Neural progenitor cell (in vitro differentiated cells): ENCODE results near the gene RBM17. TPM values are rescaled to one million over a fixed set of nuclear protein-coding genes. Genes with fewer than 3 reads are reported as not detected.

Experiments used
- DNase-seq: peaks from one replicate; pipeline ENCODE4 v3.0.0-alpha.2; 2016; ENCODE audit warnings: low spot score
- H2AFZ ChIP-seq: fragments of 200-600 bp; sonication (generic); replicated peaks from 2 replicates; pipeline ENCODE4 v1.6.1; 2016; ENCODE audit warnings: antibody characterized with exemption
- H3F3A ChIP-seq: fragments of 200-600 bp; sonication (generic); 2 replicates; pipeline ENCODE4 v1.6.1; 2016; ENCODE audit warnings: antibody characterized with exemption, low read depth
- H3K27ac ChIP-seq: fragments of 200-600 bp; sonication (generic); 2 replicates; pipeline ENCODE4 v1.5.1; 2016; ENCODE audit warnings: mild to moderate bottlenecking
- H3K27me3 ChIP-seq: fragments of 200-600 bp; sonication (generic); 2 replicates; pipeline ENCODE4 v1.6.1; 2016; ENCODE audit warnings: mild to moderate bottlenecking, moderate library complexity
- H3K36me3 ChIP-seq: fragments of 200-600 bp; sonication (generic); 2 replicates; pipeline ENCODE4 v1.5.1; 2016
- H3K4me1 ChIP-seq: fragments of 200-600 bp; sonication (generic); 2 replicates; pipeline ENCODE4 v1.6.1; 2016; ENCODE audit warnings: mixed run types
- H3K4me2 ChIP-seq: fragments of 200-600 bp; sonication (generic); 2 replicates; pipeline ENCODE4 v1.6.1; 2016
- H3K4me3 ChIP-seq: fragments of 200-600 bp; sonication (generic); 2 replicates; pipeline ENCODE4 v1.5.1; 2016
- H3K79me2 ChIP-seq: fragments of 200-600 bp; sonication (generic); 2 replicates; pipeline ENCODE4 v1.6.1; 2016; ENCODE audit warnings: low read depth
- H3K9ac ChIP-seq: fragments of 200-600 bp; sonication (generic); 2 replicates; pipeline ENCODE4 v1.6.1; 2016
- H3K9me3 ChIP-seq: fragments of 200-600 bp; sonication (generic); 2 replicates; pipeline ENCODE4 v1.5.1; 2016; ENCODE audit warnings: low read depth
- H4K20me1 ChIP-seq: fragments of 200-600 bp; sonication (generic); 2 replicates; pipeline ENCODE4 v1.6.1; 2016; ENCODE audit warnings: low read depth
- H3K27ac Mint-ChIP-seq: 3 replicates; pipeline ENCODE4 v1.8.0; 2021; ENCODE audit warnings: mixed read lengths
- H3K27me3 Mint-ChIP-seq: 2 replicates; pipeline ENCODE4 v1.8.0; 2022; ENCODE audit warnings: low read depth, mild to moderate bottlenecking, inconsistent platforms, moderate library complexity, mixed read lengths; ENCODE audit not compliant: insufficient read depth
- H3K36me3 Mint-ChIP-seq: 3 replicates; pipeline ENCODE4 v1.8.0; 2021; ENCODE audit warnings: mixed read lengths
- H3K4me1 Mint-ChIP-seq: 3 replicates; pipeline ENCODE4 v1.8.0; 2021; ENCODE audit warnings: mixed read lengths
- H3K4me3 Mint-ChIP-seq: 3 replicates; pipeline ENCODE4 v1.8.0; 2021; ENCODE audit warnings: mild to moderate bottlenecking, moderate library complexity, mixed read lengths
- H3K9me3 Mint-ChIP-seq: 3 replicates; pipeline ENCODE4 v1.8.0; 2020; ENCODE audit warnings: mixed read lengths
- CTCF ChIP-seq: fragments of 200-600 bp; sonication (generic); IDR thresholded peaks from 2 replicates; pipeline ENCODE4 v1.5.1; 2017; ENCODE audit warnings: antibody characterized with exemption, mild to moderate bottlenecking
- EZH2 ChIP-seq: fragments of 200-600 bp; sonication (generic); IDR thresholded peaks from 2 replicates; pipeline ENCODE4 v1.6.1; 2017; ENCODE audit warnings: antibody characterized with exemption, mild to moderate bottlenecking, moderate library complexity
- EZH2phosphoT487 ChIP-seq: fragments of 200-600 bp; sonication (generic); IDR thresholded peaks from 2 replicates; pipeline ENCODE4 v1.6.1; 2017; ENCODE audit warnings: antibody characterized with exemption
- total RNA-seq: library from RNA; depleted of rRNA; stranded (reverse); fragments of >200 nt; gene quantifications from 2 replicates; pipeline ENCODE4 v1.2.3, GENCODE V29; 2015; ENCODE audit warnings: low replicate concordance

RBM17 gene
- total RNA-seq, 1 donor from 2014 or later: 73.6 TPM

GRCh38 chr10:6068422-6068821 is 20.4 kb upstream of the RBM17 start:
- no peaks in the 10 kb centered on the region for H3K79me2 ChIP-seq
- peaks cover 7% of the 10 kb centered on the region for H3K27me3 Mint-ChIP-seq
- no peak overlapping the region for H3K27ac Mint-ChIP-seq

GRCh38 chr10:6069081-6069931 is 19.5 kb upstream of the RBM17 start:
- H3K4me3 Mint-ChIP-seq: no peak overlapping the region
- no peaks in the 10 kb centered on the region for H3F3A ChIP-seq
- H3K9me3 ChIP-seq: no peaks in the 10 kb centered on the region
- H3K4me3 ChIP-seq: no peak overlapping the region
- no peaks in the 10 kb centered on the region for H3K27me3 ChIP-seq
- H3K27ac Mint-ChIP-seq: no peak overlapping the region
- no peaks in the 10 kb centered on the region for H3K36me3 Mint-ChIP-seq
- no peaks in the 10 kb centered on the region for H4K20me1 ChIP-seq
- DNase-seq: no peak
- no peak overlapping the region for H3K9ac ChIP-seq
- no peaks in the 10 kb centered on the region for H3K36me3 ChIP-seq
- H3K27ac ChIP-seq: no peak overlapping the region
- no peak for TF ChIP-seq EZH2phosphoT487
- no peak overlapping the region for H3K4me2 ChIP-seq
- H3K79me2 ChIP-seq: no peaks in the 10 kb centered on the region
- no peak overlapping the region for H2AFZ ChIP-seq
- peaks cover 6% of the 10 kb centered on the region for H3K4me1 Mint-ChIP-seq
- peaks cover 9% of the 10 kb centered on the region for H3K27me3 Mint-ChIP-seq
- H3K4me1 ChIP-seq: peaks cover 4% of the 10 kb centered on the region
- H3K9me3 Mint-ChIP-seq: peaks cover 3% of the 10 kb centered on the region

More at GRCh38 chr10:6068422-6068821, 20.4 kb upstream of the RBM17 start:
- Mint-ChIP-seq H3K4me3 (no peak overlapping the region), H3K9me3 (peaks cover 5% of the 10 kb centered on the region), H3K4me1 (peaks cover 6% of the 10 kb centered on the region), H3K36me3 (no peaks in the 10 kb centered on the region)
- no peaks in the 10 kb centered on the region for H3K9me3 ChIP-seq
- peaks cover 4% of the 10 kb centered on the region for H3K4me1 ChIP-seq
- no peaks in the 10 kb centered on the region for H3K27me3 ChIP-seq
- H3K36me3 ChIP-seq: no peaks in the 10 kb centered on the region
- H3K4me3 ChIP-seq: no peak overlapping the region
- no peak overlapping the region for H3K4me2 ChIP-seq
- no peak for DNase-seq
- TF ChIP-seq CTCF (no peak), EZH2 (no peak), EZH2phosphoT487 (no peak)
- H3K27ac ChIP-seq: no peak overlapping the region
- H3F3A ChIP-seq: no peaks in the 10 kb centered on the region
- H2AFZ ChIP-seq: no peak overlapping the region
- H3K9ac ChIP-seq: no peak overlapping the region
- no peaks in the 10 kb centered on the region for H4K20me1 ChIP-seq

- Histone ChIP-seq H3K9ac (no peak overlapping the region), H3K4me1 (peaks cover 4% of the 10 kb centered on the region), H3K79me2 (no peaks in the 10 kb centered on the region), H3K4me2 (no peak overlapping the region), H2AFZ (no peak overlapping the region), H4K20me1 (no peaks in the 10 kb centered on the region), H3K4me3 (no peak overlapping the region), H3K27me3 (no peaks in the 10 kb centered on the region), H3K9me3 (no peaks in the 10 kb centered on the region), H3K27ac (no peak overlapping the region), H3F3A (no peaks in the 10 kb centered on the region), H3K36me3 (no peaks in the 10 kb centered on the region)
- H3K27ac Mint-ChIP-seq: no peak overlapping the region
- no peak for DNase-seq
- no peak overlapping the region for H3K4me3 Mint-ChIP-seq
- no peaks in the 10 kb centered on the region for H3K36me3 Mint-ChIP-seq
- no peak for TF ChIP-seq CTCF
- TF ChIP-seq EZH2phosphoT487: no peak
- no peak for TF ChIP-seq EZH2
- peaks cover 7% of the 10 kb centered on the region for H3K27me3 Mint-ChIP-seq
- no peaks in the 10 kb centered on the region for H3K9me3 Mint-ChIP-seq
- H3K4me1 Mint-ChIP-seq: peaks cover 6% of the 10 kb centered on the region
Measured at GRCh38 chr10:6070660-6071059, 18.2 kb upstream of the RBM17 start.
